Mucosa of descending colon (tissue), 3 donors: ENCODE results near the gene UNC45A. TPM values are rescaled to one million over a fixed set of nuclear protein-coding genes. Genes with fewer than 3 reads are reported as not detected.

Experiments
- ATAC-seq: fragments of 200-7000 bp; cut with Tn5 transposase; one replicate; pipeline ENCODE4 v1.9.1; 2020; ENCODE audit warnings: mild to moderate bottlenecking, moderate library complexity
- DNase-seq, 3 donors: peaks; one replicate each; pipeline ENCODE4 v3.0.0-alpha.2; 2020
- H3K36me3 ChIP-seq: fragments of 200-600 bp; one replicate; pipeline ENCODE4 v1.8.0; 2021; ENCODE audit warnings: low read depth, mild to moderate bottlenecking
- H3K4me1 ChIP-seq: fragments of 200-600 bp; one replicate; pipeline ENCODE4 v1.8.0; 2021; ENCODE audit warnings: low read depth, mild to moderate bottlenecking
- H3K4me3 ChIP-seq: fragments of 200-600 bp; one replicate; pipeline ENCODE4 v1.8.0; 2021; ENCODE audit warnings: mild to moderate bottlenecking
- H3K9me3 ChIP-seq: fragments of 200-600 bp; one replicate; pipeline ENCODE4 v1.8.0; 2021; ENCODE audit warnings: mild to moderate bottlenecking
- intact Hi-C, 2 donors: fragments of 100-400 bp; cut with DNase I in 1 of 2; cut with micrococcal nuclease in 1 of 2; formaldehyde crosslinking; loops; one replicate each; pipeline versions ENCODE4 v1.11.0 to v1.11.1; 2022; cut with DNase I, micrococcal nuclease
- total RNA-seq, 3 donors: library from RNA; stranded (reverse); fragmentation: NEBNext Ultra II Directional in 2 of 3; extraction: Animal tissue kit (Norgen Biotek cat#: 25700) in 2 of 3; gene quantifications; one replicate each; pipeline versions ENCODE4 v1.2.1 to v1.2.4, GENCODE V29; 2021 to 2023
- TF ChIP-seq, protein P1 (sequence below): fragments of 200-600 bp; IDR thresholded peaks from one replicate; pipeline ENCODE4 v1.8.0; 2022; ENCODE audit warnings: antibody characterized with exemption, mild to moderate bottlenecking
- donor health status: DM: no; HTN: no; CAD: no; lungs with moderate emphysema.
- donor health status: DM: no; HTN: no; CAD: no.
- donor health status: DM: no; HTN: yes; CAD: no.

The UNC45A gene
- total RNA-seq, 3 donors from 2014 or later, result 43.9 to 92.5 (median 54.8) TPM

DNA sequence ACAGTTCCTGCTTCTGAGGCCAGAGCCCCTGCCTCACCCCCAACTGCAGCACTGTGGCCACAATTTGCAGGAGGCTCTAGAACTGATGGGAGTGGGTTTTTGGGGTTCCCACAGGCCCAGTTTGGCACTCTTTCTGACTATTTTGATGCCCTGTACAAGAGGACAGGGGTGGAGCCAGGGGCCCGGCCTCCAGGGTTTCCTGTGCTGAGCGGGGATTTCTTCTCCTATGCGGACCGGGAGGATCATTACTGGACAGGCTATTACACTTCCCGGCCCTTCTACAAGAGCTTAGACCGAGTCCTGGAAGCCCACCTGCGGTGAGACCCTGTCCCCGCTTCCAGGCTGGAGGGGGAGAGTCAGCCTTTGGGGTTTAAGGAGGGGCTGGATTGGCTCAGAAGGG lies 25.1 kb upstream of the UNC45A start:
- TF ChIP-seq, protein P1, sequence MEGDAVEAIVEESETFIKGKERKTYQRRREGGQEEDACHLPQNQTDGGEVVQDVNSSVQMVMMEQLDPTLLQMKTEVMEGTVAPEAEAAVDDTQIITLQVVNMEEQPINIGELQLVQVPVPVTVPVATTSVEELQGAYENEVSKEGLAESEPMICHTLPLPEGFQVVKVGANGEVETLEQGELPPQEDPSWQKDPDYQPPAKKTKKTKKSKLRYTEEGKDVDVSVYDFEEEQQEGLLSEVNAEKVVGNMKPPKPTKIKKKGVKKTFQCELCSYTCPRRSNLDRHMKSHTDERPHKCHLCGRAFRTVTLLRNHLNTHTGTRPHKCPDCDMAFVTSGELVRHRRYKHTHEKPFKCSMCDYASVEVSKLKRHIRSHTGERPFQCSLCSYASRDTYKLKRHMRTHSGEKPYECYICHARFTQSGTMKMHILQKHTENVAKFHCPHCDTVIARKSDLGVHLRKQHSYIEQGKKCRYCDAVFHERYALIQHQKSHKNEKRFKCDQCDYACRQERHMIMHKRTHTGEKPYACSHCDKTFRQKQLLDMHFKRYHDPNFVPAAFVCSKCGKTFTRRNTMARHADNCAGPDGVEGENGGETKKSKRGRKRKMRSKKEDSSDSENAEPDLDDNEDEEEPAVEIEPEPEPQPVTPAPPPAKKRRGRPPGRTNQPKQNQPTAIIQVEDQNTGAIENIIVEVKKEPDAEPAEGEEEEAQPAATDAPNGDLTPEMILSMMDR, result no peak
- ATAC-seq, result no peak
- Histone ChIP-seq H3K4me1 (peaks cover under 1% of the 10 kb centered on the region), H3K4me3 (no peak overlapping the region), H3K36me3 (peaks cover 23% of the 10 kb centered on the region), H3K9me3 (no peaks in the 10 kb centered on the region)
- DNase-seq, result peak in 2 of 3 donors; percentile 10 to 17
- intact Hi-C loops, result no loop called here

DNA sequence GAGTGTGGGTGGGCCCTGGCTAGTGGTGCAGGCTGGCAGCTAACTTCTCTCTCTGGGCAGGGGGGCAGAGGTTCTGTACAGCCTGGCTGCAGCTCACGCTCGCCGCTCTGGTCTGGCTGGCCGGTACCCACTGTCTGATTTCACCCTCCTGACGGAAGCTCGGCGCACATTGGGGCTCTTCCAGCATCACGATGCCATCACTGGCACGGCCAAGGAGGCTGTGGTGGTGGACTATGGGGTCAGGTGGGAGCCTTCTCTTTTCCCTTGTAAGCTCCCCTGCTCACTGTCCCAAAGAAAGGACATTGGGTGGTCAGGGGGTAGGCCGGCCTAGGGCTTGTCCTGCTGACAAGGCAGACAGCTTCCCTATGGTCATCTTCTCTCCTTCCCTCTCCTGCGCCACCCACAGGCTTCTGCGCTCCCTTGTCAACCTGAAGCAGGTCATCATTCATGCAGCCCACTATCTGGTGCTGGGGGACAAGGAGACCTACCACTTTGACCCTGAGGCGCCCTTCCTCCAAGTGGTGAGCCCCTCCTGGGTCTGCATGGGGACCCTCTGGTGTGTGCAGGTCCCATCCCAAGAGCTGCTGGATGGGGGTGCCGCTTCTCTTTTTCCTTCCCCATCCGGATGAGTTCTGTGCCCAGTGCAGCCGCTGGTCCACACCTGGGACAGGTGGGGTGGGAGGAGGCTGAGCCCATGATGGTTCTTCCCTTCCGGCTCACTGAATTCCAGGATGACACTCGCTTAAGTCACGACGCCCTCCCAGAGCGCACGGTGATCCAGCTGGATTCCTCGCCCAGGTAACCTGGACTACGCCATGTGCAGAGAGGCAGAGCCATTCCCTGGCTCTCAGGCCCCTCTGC lies 24.4 kb upstream of the UNC45A start:
- TF ChIP-seq, protein P1, result no peak
- no peaks in the 10 kb centered on the region for H3K9me3 ChIP-seq
- peaks cover 23% of the 10 kb centered on the region for H3K36me3 ChIP-seq
- ATAC-seq (no peak), DNase-seq (peak in 2 of 3 donors; percentile 12 to 38)
- H3K4me1 ChIP-seq, result no peaks in the 10 kb centered on the region
- intact Hi-C loops, result no loop called here
- no peak overlapping the region for H3K4me3 ChIP-seq

DNA sequence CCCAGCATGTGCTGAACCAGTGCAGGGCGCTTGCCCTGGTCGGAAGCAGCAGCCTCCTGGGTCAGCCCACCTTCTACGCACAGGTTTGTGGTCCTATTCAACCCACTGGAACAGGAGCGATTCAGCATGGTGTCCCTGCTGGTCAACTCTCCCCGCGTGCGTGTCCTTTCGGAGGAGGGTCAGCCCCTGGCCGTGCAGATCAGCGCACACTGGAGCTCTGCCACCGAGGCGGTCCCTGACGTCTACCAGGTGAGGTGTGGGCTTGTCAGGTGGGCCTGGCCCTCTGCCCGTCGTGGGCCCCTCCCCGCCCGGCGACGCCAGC lies 23.8 kb upstream of the UNC45A start:
- no peaks in the 10 kb centered on the region for H3K4me1 ChIP-seq
- intact Hi-C loops, result no loop called here
- no peaks in the 10 kb centered on the region for H3K9me3 ChIP-seq
- TF ChIP-seq, protein P1, result no peak
- ATAC-seq (no peak), DNase-seq (peak in 2 of 3 donors; percentile 21 to 30)
- H3K36me3 ChIP-seq, result peaks cover 23% of the 10 kb centered on the region
- H3K4me3 ChIP-seq, result no peak overlapping the region

DNA sequence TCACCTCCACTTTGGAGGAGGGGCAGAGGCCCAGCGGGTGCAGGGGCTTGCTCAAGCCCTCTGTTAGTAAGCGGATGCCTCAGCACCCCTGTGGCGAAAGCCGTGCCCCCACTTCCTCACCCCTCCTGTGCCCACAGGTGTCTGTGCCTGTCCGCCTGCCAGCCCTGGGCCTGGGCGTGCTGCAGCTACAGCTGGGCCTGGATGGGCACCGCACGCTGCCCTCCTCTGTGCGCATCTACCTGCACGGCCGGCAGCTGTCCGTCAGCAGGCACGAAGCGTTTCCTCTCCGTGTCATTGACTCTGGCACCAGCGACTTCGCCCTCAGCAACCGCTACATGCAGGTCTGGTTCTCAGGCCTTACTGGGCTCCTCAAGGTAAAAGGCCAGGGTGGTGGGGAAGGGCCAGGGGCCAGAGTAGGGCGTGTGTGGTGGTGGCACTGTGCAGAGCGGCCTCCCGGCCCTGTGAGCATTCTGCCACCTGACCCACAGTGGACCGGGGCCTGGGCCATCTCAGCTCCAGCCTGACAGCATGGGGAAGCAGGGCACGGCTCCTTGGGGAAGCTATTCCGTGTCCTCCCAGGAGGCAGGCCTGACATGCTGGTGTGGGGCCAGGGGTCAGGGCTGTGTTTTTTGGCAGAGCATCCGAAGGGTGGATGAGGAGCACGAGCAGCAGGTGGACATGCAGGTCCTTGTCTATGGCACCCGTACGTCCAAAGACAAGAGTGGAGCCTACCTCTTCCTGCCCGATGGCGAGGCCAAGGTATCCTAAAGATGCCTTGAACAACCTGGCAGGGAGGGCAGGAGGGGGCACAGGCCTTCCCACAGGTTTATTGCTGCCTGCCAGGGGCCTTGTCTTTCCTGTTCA lies 22.9 kb upstream of the UNC45A start:
- no peaks in the 10 kb centered on the region for H3K9me3 ChIP-seq
- H3K4me3 ChIP-seq, result no peak overlapping the region
- peak in 2 of 3 donors; percentile 19 to 35 for DNase-seq
- peaks cover 23% of the 10 kb centered on the region for H3K36me3 ChIP-seq
- no peaks in the 10 kb centered on the region for H3K4me1 ChIP-seq
- intact Hi-C loops, result no loop called here
- TF ChIP-seq, protein P1, result no peak
- no peak for ATAC-seq

DNA sequence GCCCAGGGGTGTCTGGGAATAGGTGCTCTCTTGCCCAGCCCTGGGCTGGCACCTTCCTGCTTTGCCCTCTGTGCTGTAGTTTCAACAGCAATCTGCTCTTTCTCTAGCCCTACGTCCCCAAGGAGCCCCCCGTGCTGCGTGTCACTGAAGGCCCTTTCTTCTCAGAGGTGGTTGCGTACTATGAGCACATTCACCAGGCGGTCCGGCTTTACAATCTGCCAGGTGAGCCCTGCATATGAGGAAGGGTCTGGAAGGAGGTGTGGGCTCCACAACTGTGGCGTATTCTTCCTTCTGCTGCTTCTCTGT lies 22.4 kb upstream of the UNC45A start:
- H3K9me3 ChIP-seq, result no peaks in the 10 kb centered on the region
- H3K4me3 ChIP-seq, result no peak overlapping the region
- TF ChIP-seq, protein P1, result no peak
- H3K4me1 ChIP-seq, result no peaks in the 10 kb centered on the region
- H3K36me3 ChIP-seq, result peaks cover 23% of the 10 kb centered on the region
- intact Hi-C loops, result no loop called here
- DNase-seq (peak in 1 of 3 donors; percentile 21), ATAC-seq (no peak)
